H1 (cell line): ENCODE results near the gene LRRC19. TPM values are rescaled to one million over a fixed set of nuclear protein-coding genes. Genes with fewer than 3 reads are reported as not detected.
A peak's percentile ranks its signal among the peaks of the same experiment; 100 is the strongest.

Source experiments
- ATF2 ChIP-seq: IDR thresholded peaks from 2 replicates; pipeline ENCODE4 v1.6.1; 2012; ENCODE audit warnings: low read length, inconsistent platforms
- BACH1 ChIP-seq: IDR thresholded peaks from 2 replicates; pipeline ENCODE4 v1.6.1; 2012; ENCODE audit warnings: low read length, improper control_type of control experiment
- HDAC6 ChIP-seq: IDR thresholded peaks from one replicate; pipeline ENCODE4 v1.7.1; 2012; ENCODE audit warnings: low read depth, mild to moderate bottlenecking, inconsistent platforms, low read length, moderate library complexity
- JUN ChIP-seq: IDR thresholded peaks from 2 replicates; pipeline ENCODE4 v1.6.1; 2011; ENCODE audit warnings: low read depth, mild to moderate bottlenecking, improper control_type of control experiment, low read length
- SP2 ChIP-seq: IDR thresholded peaks from 2 replicates; pipeline ENCODE4 v1.6.1; 2012; ENCODE audit warnings: mild to moderate bottlenecking, low read length, inconsistent platforms
- TBP ChIP-seq: IDR thresholded peaks from 2 replicates; pipeline ENCODE4 v1.6.1; 2011; ENCODE audit warnings: low read depth, low read length, improper control_type of control experiment
- ZNF274 ChIP-seq: IDR thresholded peaks from 2 replicates; pipeline ENCODE4 v1.7.0; 2012; ENCODE audit warnings: low read length, borderline replicate concordance; ENCODE audit errors: extremely low read depth
- polyA plus RNA-seq, 7 experiments: library from polyadenylated mRNA; depleted of rRNA in 3 of 7; stranded (reverse) in 5 of 7; unstranded in 2 of 7; fragments of >200 nt in 5 of 7; fragments of 200-250 nt in 2 of 7; gene quantifications; 1 replicate in 5 of 7; 2 replicates in 1 of 7; 4 replicates in 1 of 7; pipeline versions ENCODE4 v1.2.1 to v1.2.3, GENCODE V29; 2011 to 2013; ENCODE audit warnings: missing spikeins in 2 of 7, mixed read lengths in 2 of 7
- total RNA-seq: library from RNA; stranded (reverse); fragmentation: NEBNext Ultra II Directional; extraction: Animal tissue kit (Norgen Biotek cat#: 25700); gene quantifications from 2 replicates; pipeline ENCODE4 v1.2.1, GENCODE V29; 2021

LRRC19 gene
- total and polyA plus RNA-seq, 2 of the 8 experiments (the other 6 are each of a cell fraction or from before 2014, with no cell fraction given): not detected

- TF ChIP-seq ZNF274 (no peak), BACH1 (peak; percentile 75), ATF2 (peak; percentile 83), TBP (peak; percentile 86), SP2 (no peak), JUN (no peak), HDAC6 (no peak)
Observed at GRCh38 chr9:26975728-26976707, 29.5 kb downstream of the LRRC19 start (continued).
